GM23338 (cell line): ENCODE results near the gene DCLK2. TPM values are rescaled to one million over a fixed set of nuclear protein-coding genes. Genes with fewer than 3 reads are reported as not detected.

Experiments
- ATAC-seq: fragments of 200-7000 bp; cut with Tn5 transposase; 3 replicates; pipeline ENCODE4 v1.9.1; 2020
- DNase-seq: peaks from one replicate; pipeline ENCODE4 v3.0.0-alpha.2; 2015; ENCODE audit warnings: low spot score
- H2AFZ ChIP-seq: fragments of 200-600 bp; sonication (generic); 2 replicates; pipeline ENCODE4 v1.8.0; 2016; ENCODE audit warnings: antibody characterized with exemption, mild to moderate bottlenecking, moderate library complexity
- H3F3A ChIP-seq: fragments of 200-600 bp; sonication (generic); replicated peaks from 2 replicates; pipeline ENCODE4 v1.8.0; 2017; ENCODE audit warnings: antibody characterized with exemption, mixed run types, low read depth
- H3K27ac ChIP-seq: fragments of 200-600 bp; sonication (generic); 2 replicates; pipeline ENCODE4 v1.6.1; 2016; ENCODE audit warnings: low read depth
- H3K27me3 ChIP-seq: fragments of 200-600 bp; sonication (generic); 2 replicates; pipeline ENCODE4 v1.8.0; 2016; ENCODE audit warnings: mild to moderate bottlenecking, mixed run types, moderate library complexity; ENCODE audit not compliant: insufficient read depth
- H3K36me3 ChIP-seq: fragments of 200-600 bp; sonication (generic); 2 replicates; pipeline ENCODE4 v1.8.0; 2016; ENCODE audit warnings: mild to moderate bottlenecking; ENCODE audit not compliant: insufficient read depth
- H3K4me1 ChIP-seq: fragments of 200-600 bp; sonication (generic); 2 replicates; pipeline ENCODE4 v1.8.0; 2016; ENCODE audit warnings: mild to moderate bottlenecking, moderate library complexity; ENCODE audit not compliant: insufficient read depth
- H3K4me2 ChIP-seq: fragments of 200-600 bp; sonication (generic); 2 replicates; pipeline ENCODE4 v1.7.1; 2017; ENCODE audit warnings: mixed run types
- H3K4me3 ChIP-seq: fragments of 200-600 bp; sonication (generic); 2 replicates; pipeline ENCODE4 v1.6.1; 2016; ENCODE audit warnings: mixed run types
- H3K79me2 ChIP-seq: fragments of 200-600 bp; sonication (generic); replicated peaks from 2 replicates; pipeline ENCODE4 v1.8.0; 2017; ENCODE audit warnings: mild to moderate bottlenecking; ENCODE audit not compliant: insufficient read depth
- H3K9me2 ChIP-seq: fragments of 200-600 bp; sonication (generic); 2 replicates; pipeline ENCODE4 v1.8.0; 2017; ENCODE audit not compliant: insufficient read depth
- H4K20me1 ChIP-seq: fragments of 200-600 bp; sonication (generic); replicated peaks from 2 replicates; pipeline ENCODE4 v1.8.0; 2017; ENCODE audit warnings: mild to moderate bottlenecking; ENCODE audit not compliant: insufficient read depth
- H3K27ac Mint-ChIP-seq: 2 replicates; pipeline ENCODE4 v1.8.0; 2020; ENCODE audit warnings: inconsistent platforms, mild to moderate bottlenecking, moderate library complexity, mixed read lengths
- H3K27me3 Mint-ChIP-seq: 3 replicates; pipeline ENCODE4 v1.8.0; 2022; ENCODE audit warnings: low read depth, mild to moderate bottlenecking, moderate library complexity, mixed read lengths, inconsistent platforms; ENCODE audit not compliant: insufficient read depth, poor library complexity
- H3K36me3 Mint-ChIP-seq: 3 replicates; pipeline ENCODE4 v1.8.0; 2021; ENCODE audit warnings: low read depth, mild to moderate bottlenecking, inconsistent platforms, moderate library complexity, mixed read lengths
- H3K4me1 Mint-ChIP-seq: 3 replicates; pipeline ENCODE4 v1.8.0; 2020; ENCODE audit warnings: mild to moderate bottlenecking, inconsistent platforms, mixed read lengths
- H3K4me3 Mint-ChIP-seq: 3 replicates; pipeline ENCODE4 v1.8.0; 2021; ENCODE audit warnings: moderate library complexity, mild to moderate bottlenecking, inconsistent platforms, mixed read lengths
- H3K9me3 Mint-ChIP-seq: 3 replicates; pipeline ENCODE4 v1.8.0; 2020; ENCODE audit warnings: moderate library complexity, mild to moderate bottlenecking, inconsistent platforms, mixed read lengths
- CREB1 ChIP-seq: fragments of 250-450 bp; sonication (Bioruptor Pico); IDR thresholded peaks from 2 replicates; pipeline ENCODE4 v1.5.0; 2020; ENCODE audit warnings: low read depth, mild to moderate bottlenecking, moderate library complexity
- EZH2 ChIP-seq: fragments of 200-600 bp; sonication (generic); IDR thresholded peaks from one replicate; pipeline ENCODE4 v1.8.0; 2017; ENCODE audit warnings: antibody characterized with exemption, mild to moderate bottlenecking, low read depth; ENCODE audit not compliant: unreplicated experiment
- EZH2phosphoT487 ChIP-seq: fragments of 200-600 bp; sonication (generic); IDR thresholded peaks from one replicate; pipeline ENCODE4 v1.8.1; 2018; ENCODE audit warnings: antibody characterized with exemption; ENCODE audit not compliant: unreplicated experiment
- JUNB ChIP-seq: IDR thresholded peaks from one replicate; pipeline ENCODE4 v1.6.1; 2016; ENCODE audit warnings: antibody characterized with exemption; ENCODE audit not compliant: unreplicated experiment
- NANOG ChIP-seq: IDR thresholded peaks from 2 replicates; pipeline ENCODE4 v1.6.1; 2016; ENCODE audit warnings: antibody characterized with exemption, borderline replicate concordance
- POLR2AphosphoS5 ChIP-seq: IDR thresholded peaks from 2 replicates; pipeline ENCODE4 v1.6.1; 2016; ENCODE audit warnings: antibody characterized with exemption, low read depth
- STAT1 ChIP-seq: IDR thresholded peaks from one replicate; pipeline ENCODE4 v1.6.1; 2016; ENCODE audit warnings: antibody characterized with exemption; ENCODE audit not compliant: unreplicated experiment
- ZNF331 ChIP-seq: fragments of 250-450 bp; sonication (Bioruptor Pico); IDR thresholded peaks from 2 replicates; pipeline ENCODE4 v1.5.0; 2020; ENCODE audit warnings: low read depth, mild to moderate bottlenecking, moderate library complexity
- polyA plus RNA-seq: library from polyadenylated mRNA; unstranded; fragments of >200 nt; fragmentation: Nextera tagmentation; extraction: Ambion mirVana; gene quantifications from 2 replicates; pipeline ENCODE4 v1.2.1, GENCODE V29; 2016
- total RNA-seq: library from RNA; depleted of rRNA; stranded (reverse); fragments of >200 nt; shearing (Covaris generic); gene quantifications from 2 replicates; pipeline ENCODE4 v1.2.3, GENCODE V29; 2014
- TF ChIP-seq, protein P1 (sequence below): IDR thresholded peaks from one replicate; pipeline ENCODE4 v1.6.1; 2018; ENCODE audit warnings: antibody characterized with exemption; ENCODE audit not compliant: unreplicated experiment
- TF ChIP-seq, protein P2 (sequence below): fragments of 250-450 bp; sonication (Bioruptor Pico); IDR thresholded peaks from 2 replicates; pipeline ENCODE4 v1.5.0; 2020; ENCODE audit warnings: mild to moderate bottlenecking, moderate library complexity
- TF ChIP-seq, protein P3 (sequence below), 2 experiments: fragments of 200-600 bp in 1 of 2; sonication (generic) in 1 of 2; conservative IDR thresholded peaks; 2 replicates each; pipeline versions ENCODE4 v1.5.1 to v1.6.1; 2016 to 2017; ENCODE audit warnings: antibody characterized with exemption in 2 of 2, low read depth in 2 of 2, mild to moderate bottlenecking in 2 of 2, moderate library complexity in 1 of 2
- TF ChIP-seq, protein P4 (sequence below): IDR thresholded peaks from 2 replicates; pipeline ENCODE4 v1.6.1; 2016; ENCODE audit warnings: antibody characterized with exemption

The DCLK2 gene
- total and polyA plus RNA-seq, 2 experiments from 2014 or later, result 0.49 TPM; not detected in 1

DNA sequence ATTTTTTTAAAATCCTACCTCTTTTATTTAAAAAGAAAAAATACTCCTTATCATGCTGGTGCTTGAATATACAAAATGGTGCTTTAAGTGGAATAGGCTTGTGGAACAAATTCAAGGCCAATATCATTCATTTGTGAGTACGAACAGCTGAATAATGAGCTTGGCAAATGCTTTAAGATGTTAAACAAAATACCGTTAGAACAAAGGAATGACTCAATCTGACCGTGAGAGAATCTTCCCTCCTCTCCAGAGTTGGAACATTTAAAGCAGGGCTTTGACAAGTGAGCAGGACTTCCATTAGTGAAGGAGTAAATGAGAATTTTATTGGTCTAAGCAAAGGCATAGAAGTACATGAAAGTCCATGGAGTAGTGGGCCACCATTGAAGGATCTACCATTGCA is 74.5 kb downstream of the DCLK2 start:
- Mint-ChIP-seq H3K4me3 (no peak overlapping the region), H3K27me3 (peaks cover 3% of the 10 kb centered on the region), H3K27ac (no peak overlapping the region), H3K4me1 (peaks cover 4% of the 10 kb centered on the region; the same call in 2 of the 3 replicates), H3K36me3 (no peaks in the 10 kb centered on the region), H3K9me3 (no peaks in the 10 kb centered on the region)
- Histone ChIP-seq H3K36me3 (no peaks in the 10 kb centered on the region), H3K27me3 (no peaks in the 10 kb centered on the region), H3K4me2 (no peak overlapping the region), H2AFZ (0 out of 2 replicates have a peak overlapping the region, but pooled peaks have one; percentile 11), H3K9me2 (peaks cover 3% of the 10 kb centered on the region; the same call in 1 of the 2 replicates), H3K79me2 (no peaks in the 10 kb centered on the region), H3K4me1 (no peaks in the 10 kb centered on the region), H4K20me1 (no peaks in the 10 kb centered on the region), H3F3A (no peaks in the 10 kb centered on the region), H3K4me3 (no peak overlapping the region), H3K27ac (no peak overlapping the region)
- DNase-seq (no peak), ATAC-seq (no peak)
- TF ChIP-seq JUNB (no peak), STAT1 (no peak), CREB1 (CRISPR knock-in tag) (no peak), NANOG (no peak), POLR2AphosphoS5 (no peak), EZH2 (no peak), EZH2phosphoT487 (no peak), ZNF331 (CRISPR knock-in tag) (no peak)
- TF ChIP-seq, protein P1, sequence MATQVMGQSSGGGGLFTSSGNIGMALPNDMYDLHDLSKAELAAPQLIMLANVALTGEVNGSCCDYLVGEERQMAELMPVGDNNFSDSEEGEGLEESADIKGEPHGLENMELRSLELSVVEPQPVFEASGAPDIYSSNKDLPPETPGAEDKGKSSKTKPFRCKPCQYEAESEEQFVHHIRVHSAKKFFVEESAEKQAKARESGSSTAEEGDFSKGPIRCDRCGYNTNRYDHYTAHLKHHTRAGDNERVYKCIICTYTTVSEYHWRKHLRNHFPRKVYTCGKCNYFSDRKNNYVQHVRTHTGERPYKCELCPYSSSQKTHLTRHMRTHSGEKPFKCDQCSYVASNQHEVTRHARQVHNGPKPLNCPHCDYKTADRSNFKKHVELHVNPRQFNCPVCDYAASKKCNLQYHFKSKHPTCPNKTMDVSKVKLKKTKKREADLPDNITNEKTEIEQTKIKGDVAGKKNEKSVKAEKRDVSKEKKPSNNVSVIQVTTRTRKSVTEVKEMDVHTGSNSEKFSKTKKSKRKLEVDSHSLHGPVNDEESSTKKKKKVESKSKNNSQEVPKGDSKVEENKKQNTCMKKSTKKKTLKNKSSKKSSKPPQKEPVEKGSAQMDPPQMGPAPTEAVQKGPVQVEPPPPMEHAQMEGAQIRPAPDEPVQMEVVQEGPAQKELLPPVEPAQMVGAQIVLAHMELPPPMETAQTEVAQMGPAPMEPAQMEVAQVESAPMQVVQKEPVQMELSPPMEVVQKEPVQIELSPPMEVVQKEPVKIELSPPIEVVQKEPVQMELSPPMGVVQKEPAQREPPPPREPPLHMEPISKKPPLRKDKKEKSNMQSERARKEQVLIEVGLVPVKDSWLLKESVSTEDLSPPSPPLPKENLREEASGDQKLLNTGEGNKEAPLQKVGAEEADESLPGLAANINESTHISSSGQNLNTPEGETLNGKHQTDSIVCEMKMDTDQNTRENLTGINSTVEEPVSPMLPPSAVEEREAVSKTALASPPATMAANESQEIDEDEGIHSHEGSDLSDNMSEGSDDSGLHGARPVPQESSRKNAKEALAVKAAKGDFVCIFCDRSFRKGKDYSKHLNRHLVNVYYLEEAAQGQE, result no peak
- TF ChIP-seq, protein P2, sequence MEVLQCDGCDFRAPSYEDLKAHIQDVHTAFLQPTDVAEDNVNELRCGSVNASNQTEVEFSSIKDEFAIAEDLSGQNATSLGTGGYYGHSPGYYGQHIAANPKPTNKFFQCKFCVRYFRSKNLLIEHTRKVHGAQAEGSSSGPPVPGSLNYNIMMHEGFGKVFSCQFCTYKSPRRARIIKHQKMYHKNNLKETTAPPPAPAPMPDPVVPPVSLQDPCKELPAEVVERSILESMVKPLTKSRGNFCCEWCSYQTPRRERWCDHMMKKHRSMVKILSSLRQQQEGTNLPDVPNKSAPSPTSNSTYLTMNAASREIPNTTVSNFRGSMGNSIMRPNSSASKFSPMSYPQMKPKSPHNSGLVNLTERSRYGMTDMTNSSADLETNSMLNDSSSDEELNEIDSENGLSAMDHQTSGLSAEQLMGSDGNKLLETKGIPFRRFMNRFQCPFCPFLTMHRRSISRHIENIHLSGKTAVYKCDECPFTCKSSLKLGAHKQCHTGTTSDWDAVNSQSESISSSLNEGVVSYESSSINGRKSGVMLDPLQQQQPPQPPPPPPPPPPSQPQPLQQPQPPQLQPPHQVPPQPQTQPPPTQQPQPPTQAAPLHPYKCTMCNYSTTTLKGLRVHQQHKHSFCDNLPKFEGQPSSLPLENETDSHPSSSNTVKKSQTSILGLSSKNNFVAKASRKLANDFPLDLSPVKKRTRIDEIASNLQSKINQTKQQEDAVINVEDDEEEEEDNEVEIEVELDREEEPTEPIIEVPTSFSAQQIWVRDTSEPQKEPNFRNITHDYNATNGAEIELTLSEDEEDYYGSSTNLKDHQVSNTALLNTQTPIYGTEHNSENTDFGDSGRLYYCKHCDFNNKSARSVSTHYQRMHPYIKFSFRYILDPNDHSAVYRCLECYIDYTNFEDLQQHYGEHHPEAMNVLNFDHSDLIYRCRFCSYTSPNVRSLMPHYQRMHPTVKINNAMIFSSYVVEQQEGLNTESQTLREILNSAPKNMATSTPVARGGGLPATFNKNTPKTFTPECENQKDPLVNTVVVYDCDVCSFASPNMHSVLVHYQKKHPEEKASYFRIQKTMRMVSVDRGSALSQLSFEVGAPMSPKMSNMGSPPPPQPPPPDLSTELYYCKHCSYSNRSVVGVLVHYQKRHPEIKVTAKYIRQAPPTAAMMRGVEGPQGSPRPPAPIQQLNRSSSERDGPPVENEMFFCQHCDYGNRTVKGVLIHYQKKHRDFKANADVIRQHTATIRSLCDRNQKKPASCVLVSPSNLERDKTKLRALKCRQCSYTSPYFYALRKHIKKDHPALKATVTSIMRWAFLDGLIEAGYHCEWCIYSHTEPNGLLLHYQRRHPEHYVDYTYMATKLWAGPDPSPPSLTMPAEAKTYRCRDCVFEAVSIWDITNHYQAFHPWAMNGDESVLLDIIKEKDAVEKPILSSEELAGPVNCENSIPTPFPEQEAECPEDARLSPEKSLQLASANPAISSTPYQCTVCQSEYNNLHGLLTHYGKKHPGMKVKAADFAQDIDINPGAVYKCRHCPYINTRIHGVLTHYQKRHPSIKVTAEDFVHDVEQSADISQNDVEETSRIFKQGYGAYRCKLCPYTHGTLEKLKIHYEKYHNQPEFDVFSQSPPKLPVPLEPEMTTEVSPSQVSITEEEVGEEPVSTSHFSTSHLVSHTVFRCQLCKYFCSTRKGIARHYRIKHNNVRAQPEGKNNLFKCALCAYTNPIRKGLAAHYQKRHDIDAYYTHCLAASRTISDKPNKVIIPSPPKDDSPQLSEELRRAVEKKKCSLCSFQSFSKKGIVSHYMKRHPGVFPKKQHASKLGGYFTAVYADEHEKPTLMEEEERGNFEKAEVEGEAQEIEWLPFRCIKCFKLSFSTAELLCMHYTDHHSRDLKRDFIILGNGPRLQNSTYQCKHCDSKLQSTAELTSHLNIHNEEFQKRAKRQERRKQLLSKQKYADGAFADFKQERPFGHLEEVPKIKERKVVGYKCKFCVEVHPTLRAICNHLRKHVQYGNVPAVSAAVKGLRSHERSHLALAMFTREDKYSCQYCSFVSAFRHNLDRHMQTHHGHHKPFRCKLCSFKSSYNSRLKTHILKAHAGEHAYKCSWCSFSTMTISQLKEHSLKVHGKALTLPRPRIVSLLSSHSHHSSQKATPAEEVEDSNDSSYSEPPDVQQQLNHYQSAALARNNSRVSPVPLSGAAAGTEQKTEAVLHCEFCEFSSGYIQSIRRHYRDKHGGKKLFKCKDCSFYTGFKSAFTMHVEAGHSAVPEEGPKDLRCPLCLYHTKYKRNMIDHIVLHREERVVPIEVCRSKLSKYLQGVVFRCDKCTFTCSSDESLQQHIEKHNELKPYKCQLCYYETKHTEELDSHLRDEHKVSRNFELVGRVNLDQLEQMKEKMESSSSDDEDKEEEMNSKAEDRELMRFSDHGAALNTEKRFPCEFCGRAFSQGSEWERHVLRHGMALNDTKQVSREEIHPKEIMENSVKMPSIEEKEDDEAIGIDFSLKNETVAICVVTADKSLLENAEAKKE (CRISPR knock-in tag), result no peak
- TF ChIP-seq, protein P3, sequence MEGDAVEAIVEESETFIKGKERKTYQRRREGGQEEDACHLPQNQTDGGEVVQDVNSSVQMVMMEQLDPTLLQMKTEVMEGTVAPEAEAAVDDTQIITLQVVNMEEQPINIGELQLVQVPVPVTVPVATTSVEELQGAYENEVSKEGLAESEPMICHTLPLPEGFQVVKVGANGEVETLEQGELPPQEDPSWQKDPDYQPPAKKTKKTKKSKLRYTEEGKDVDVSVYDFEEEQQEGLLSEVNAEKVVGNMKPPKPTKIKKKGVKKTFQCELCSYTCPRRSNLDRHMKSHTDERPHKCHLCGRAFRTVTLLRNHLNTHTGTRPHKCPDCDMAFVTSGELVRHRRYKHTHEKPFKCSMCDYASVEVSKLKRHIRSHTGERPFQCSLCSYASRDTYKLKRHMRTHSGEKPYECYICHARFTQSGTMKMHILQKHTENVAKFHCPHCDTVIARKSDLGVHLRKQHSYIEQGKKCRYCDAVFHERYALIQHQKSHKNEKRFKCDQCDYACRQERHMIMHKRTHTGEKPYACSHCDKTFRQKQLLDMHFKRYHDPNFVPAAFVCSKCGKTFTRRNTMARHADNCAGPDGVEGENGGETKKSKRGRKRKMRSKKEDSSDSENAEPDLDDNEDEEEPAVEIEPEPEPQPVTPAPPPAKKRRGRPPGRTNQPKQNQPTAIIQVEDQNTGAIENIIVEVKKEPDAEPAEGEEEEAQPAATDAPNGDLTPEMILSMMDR (conservative IDR thresholded peaks at IDR 0.05; ENCODE audit: low read depth in 2 of 2), result no peak
- TF ChIP-seq, protein P4, sequence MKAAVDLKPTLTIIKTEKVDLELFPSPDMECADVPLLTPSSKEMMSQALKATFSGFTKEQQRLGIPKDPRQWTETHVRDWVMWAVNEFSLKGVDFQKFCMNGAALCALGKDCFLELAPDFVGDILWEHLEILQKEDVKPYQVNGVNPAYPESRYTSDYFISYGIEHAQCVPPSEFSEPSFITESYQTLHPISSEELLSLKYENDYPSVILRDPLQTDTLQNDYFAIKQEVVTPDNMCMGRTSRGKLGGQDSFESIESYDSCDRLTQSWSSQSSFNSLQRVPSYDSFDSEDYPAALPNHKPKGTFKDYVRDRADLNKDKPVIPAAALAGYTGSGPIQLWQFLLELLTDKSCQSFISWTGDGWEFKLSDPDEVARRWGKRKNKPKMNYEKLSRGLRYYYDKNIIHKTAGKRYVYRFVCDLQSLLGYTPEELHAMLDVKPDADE, result no peak
